ENCODE data around the gene AGAP1.
A peak's percentile ranks its signal among the peaks of the same experiment; 100 is the strongest.
"Not testable (repeated sequence)": the region's sequence is repeated elsewhere in the genome, so short reads cannot be mapped to it uniquely, and the experiment has no call there.

AGAP1 gene

GRCh38 chr2:235598026-235598425, 104.2 kb downstream of the AGAP1 start:
- H3K36me3 ChIP-seq (ENCODE audit: control insufficient read depth, insufficient read depth, low read length), result no peaks in the 10 kb centered on the region
- H3K9me3 ChIP-seq (ENCODE audit: control insufficient read depth, insufficient read depth, low read length), result no peaks in the 10 kb centered on the region
- H3K27me3 ChIP-seq (ENCODE audit: control insufficient read depth, insufficient read depth, low read length), result no peaks in the 10 kb centered on the region
- no peak overlapping the region for H3K4me3 ChIP-seq (ENCODE audit: low read length)
- no CpG with 5 or more reads among the region's 19 CpGs for WGBS (ENCODE audit: insufficient coverage, insufficient read length)
- H3K4me1 ChIP-seq (ENCODE audit: control insufficient read depth, insufficient read depth, low read length), result no peaks in the 10 kb centered on the region
- DNase-seq (ENCODE audit: low read depth, low spot score), result no peak
- no peak overlapping the region for H3K27ac ChIP-seq (ENCODE audit: low read length)

- no peaks in the 10 kb centered on the region for H3K36me3 ChIP-seq (ENCODE audit: control insufficient read depth, insufficient read depth, low read length)
- no peaks in the 10 kb centered on the region for H3K9me3 ChIP-seq (ENCODE audit: control insufficient read depth, insufficient read depth, low read length)
- no peak for DNase-seq (ENCODE audit: low read depth, low spot score)
- WGBS (ENCODE audit: insufficient coverage, insufficient read length), result no CpG with 5 or more reads among the region's 20 CpGs
- no peak overlapping the region for H3K4me3 ChIP-seq (ENCODE audit: low read length)
- H3K27ac ChIP-seq (ENCODE audit: low read length), result no peak overlapping the region
- H3K4me1 ChIP-seq (ENCODE audit: control insufficient read depth, insufficient read depth, low read length), result no peaks in the 10 kb centered on the region
- H3K27me3 ChIP-seq (ENCODE audit: control insufficient read depth, insufficient read depth, low read length), result no peaks in the 10 kb centered on the region
These were observed 105.0 kb downstream of the AGAP1 start for GRCh38 chr2:235598532-235599531.

- no peak for DNase-seq (ENCODE audit: low read depth, low spot score)
- Histone ChIP-seq H3K27ac (ENCODE audit: low read length) (no peak overlapping the region), H3K9me3 (ENCODE audit: control insufficient read depth, insufficient read depth, low read length) (no peaks in the 10 kb centered on the region), H3K4me1 (ENCODE audit: control insufficient read depth, insufficient read depth, low read length) (no peaks in the 10 kb centered on the region), H3K4me3 (ENCODE audit: low read length) (no peak overlapping the region), H3K27me3 (ENCODE audit: control insufficient read depth, insufficient read depth, low read length) (no peaks in the 10 kb centered on the region), H3K36me3 (ENCODE audit: control insufficient read depth, insufficient read depth, low read length) (no peaks in the 10 kb centered on the region)
- no CpG with 5 or more reads among the region's 16 CpGs for WGBS (ENCODE audit: insufficient coverage, insufficient read length)
These were observed 105.9 kb downstream of the AGAP1 start for GRCh38 chr2:235599596-235600338.

GRCh38 chr2:235600406-235600805, 106.6 kb downstream of the AGAP1 start:
- Histone ChIP-seq H3K9me3 (ENCODE audit: control insufficient read depth, insufficient read depth, low read length) (no peaks in the 10 kb centered on the region), H3K36me3 (ENCODE audit: control insufficient read depth, insufficient read depth, low read length) (no peaks in the 10 kb centered on the region), H3K27me3 (ENCODE audit: control insufficient read depth, insufficient read depth, low read length) (no peaks in the 10 kb centered on the region), H3K4me1 (ENCODE audit: control insufficient read depth, insufficient read depth, low read length) (no peaks in the 10 kb centered on the region), H3K27ac (ENCODE audit: low read length) (no peak overlapping the region), H3K4me3 (ENCODE audit: low read length) (no peak overlapping the region)
- no CpG with 5 or more reads among the region's 4 CpGs for WGBS (ENCODE audit: insufficient coverage, insufficient read length)
- DNase-seq (ENCODE audit: low read depth, low spot score), result no peak

GRCh38 chr2:235600926-235601325, 107.1 kb downstream of the AGAP1 start:
- Histone ChIP-seq H3K4me3 (ENCODE audit: low read length) (no peak overlapping the region; the same call in 1 of the 2 replicates), H3K27me3 (ENCODE audit: control insufficient read depth, insufficient read depth, low read length) (no peaks in the 10 kb centered on the region), H3K27ac (ENCODE audit: low read length) (no peak overlapping the region), H3K36me3 (ENCODE audit: control insufficient read depth, insufficient read depth, low read length) (no peaks in the 10 kb centered on the region), H3K4me1 (ENCODE audit: control insufficient read depth, insufficient read depth, low read length) (no peaks in the 10 kb centered on the region), H3K9me3 (ENCODE audit: control insufficient read depth, insufficient read depth, low read length) (no peaks in the 10 kb centered on the region)
- no peak for DNase-seq (ENCODE audit: low read depth, low spot score)
- no CpG with 5 or more reads among the region's 5 CpGs for WGBS (ENCODE audit: insufficient coverage, insufficient read length)

- H3K36me3 ChIP-seq (ENCODE audit: control insufficient read depth, insufficient read depth, low read length), result no peaks in the 10 kb centered on the region
- no CpG with 5 or more reads among the region's 12 CpGs for WGBS (ENCODE audit: insufficient coverage, insufficient read length)
- H3K27me3 ChIP-seq (ENCODE audit: control insufficient read depth, insufficient read depth, low read length), result no peaks in the 10 kb centered on the region
- no peaks in the 10 kb centered on the region for H3K9me3 ChIP-seq (ENCODE audit: control insufficient read depth, insufficient read depth, low read length)
- no peak for DNase-seq (ENCODE audit: low read depth, low spot score)
- peaks cover 2% of the 10 kb centered on the region; the same call in 1 of the 2 replicates for H3K4me1 ChIP-seq (ENCODE audit: control insufficient read depth, insufficient read depth, low read length)
- H3K27ac ChIP-seq (ENCODE audit: low read length), result no peak overlapping the region
- H3K4me3 ChIP-seq (ENCODE audit: low read length), result no peak overlapping the region
These were observed 108.3 kb downstream of the AGAP1 start for GRCh38 chr2:235601960-235602704.

GRCh38 chr2:235602971-235603370, 109.1 kb downstream of the AGAP1 start:
- WGBS (ENCODE audit: insufficient coverage, insufficient read length), result no CpG with 5 or more reads among the region's 7 CpGs
- not testable (repeated sequence) for H3K4me3 ChIP-seq (ENCODE audit: low read length); H3K36me3 ChIP-seq (ENCODE audit: control insufficient read depth, insufficient read depth, low read length); H3K27me3 ChIP-seq (ENCODE audit: control insufficient read depth, insufficient read depth, low read length); H3K9me3 ChIP-seq (ENCODE audit: control insufficient read depth, insufficient read depth, low read length); H3K4me1 ChIP-seq (ENCODE audit: control insufficient read depth, insufficient read depth, low read length); H3K27ac ChIP-seq (ENCODE audit: low read length); DNase-seq (ENCODE audit: low read depth, low spot score)

GRCh38 chr2:235603659-235604058, 109.8 kb downstream of the AGAP1 start:
- no peak for DNase-seq (ENCODE audit: low read depth, low spot score)
- no CpG with 5 or more reads among the region's 8 CpGs for WGBS (ENCODE audit: insufficient coverage, insufficient read length)

GRCh38 chr2:235605312-235606003, 111.6 kb downstream of the AGAP1 start:
- H3K27me3 ChIP-seq (ENCODE audit: control insufficient read depth, insufficient read depth, low read length), result no peaks in the 10 kb centered on the region
- no peaks in the 10 kb centered on the region for H3K36me3 ChIP-seq (ENCODE audit: control insufficient read depth, insufficient read depth, low read length)
- DNase-seq (ENCODE audit: low read depth, low spot score), result peak; percentile 33
- WGBS (ENCODE audit: insufficient coverage, insufficient read length), result no CpG with 5 or more reads among the region's 22 CpGs
- H3K27ac ChIP-seq (ENCODE audit: low read length), result no peak overlapping the region
- no peak overlapping the region for H3K4me3 ChIP-seq (ENCODE audit: low read length)
- H3K4me1 ChIP-seq (ENCODE audit: control insufficient read depth, insufficient read depth, low read length), result peaks cover 2% of the 10 kb centered on the region; the same call in 1 of the 2 replicates
- H3K9me3 ChIP-seq (ENCODE audit: control insufficient read depth, insufficient read depth, low read length), result no peaks in the 10 kb centered on the region

More at GRCh38 chr2:235603659-235604058, 109.8 kb downstream of the AGAP1 start:
- Histone ChIP-seq H3K4me1 (ENCODE audit: control insufficient read depth, insufficient read depth, low read length) (peaks cover 2% of the 10 kb centered on the region; the same call in 1 of the 2 replicates), H3K27me3 (ENCODE audit: control insufficient read depth, insufficient read depth, low read length) (no peaks in the 10 kb centered on the region), H3K4me3 (ENCODE audit: low read length) (no peak overlapping the region), H3K27ac (ENCODE audit: low read length) (no peak overlapping the region), H3K36me3 (ENCODE audit: control insufficient read depth, insufficient read depth, low read length) (no peaks in the 10 kb centered on the region), H3K9me3 (ENCODE audit: control insufficient read depth, insufficient read depth, low read length) (no peaks in the 10 kb centered on the region)

Measured in iPS DF 6.9 (cell line).